ENCODE results near the gene HOXA1. TPM values are rescaled to one million over a fixed set of nuclear protein-coding genes. Genes with fewer than 3 reads are reported as not detected.
"Not testable (repeated sequence)": the region's sequence is repeated elsewhere in the genome, so short reads cannot be mapped to it uniquely, and the experiment has no call there.

The HOXA1 gene
- polyA plus RNA-seq, 2 donors, result 1.5 to 2.1 TPM

DNA sequence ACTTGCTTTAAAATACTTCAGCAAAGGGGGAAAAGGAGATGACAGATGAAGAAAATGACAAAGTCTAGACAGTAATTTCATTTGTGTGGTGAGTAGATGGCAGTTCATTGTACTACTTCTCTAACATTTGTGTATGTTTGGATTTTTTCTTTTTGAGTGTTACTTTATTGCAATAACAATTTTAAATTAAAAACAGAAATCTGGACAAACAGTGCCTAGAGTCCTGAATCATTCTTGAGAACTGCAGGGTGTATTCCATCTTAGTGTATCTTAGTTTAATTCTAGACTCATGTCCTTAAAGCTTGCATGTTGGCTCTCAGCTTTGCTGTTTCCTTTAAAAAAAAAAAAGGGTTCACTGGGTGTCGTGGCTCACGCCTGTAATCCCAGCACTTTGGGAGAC, 31.1 kb downstream of the HOXA1 start:
- no peak overlapping the region for H3K4me3 ChIP-seq (ENCODE audit: low read depth in 1 of 2, low read length in 2 of 2)
- no peaks in the 10 kb centered on the region for H3K27me3 ChIP-seq (ENCODE audit: control insufficient read depth in 1 of 2, insufficient read depth in 2 of 2, low read length in 2 of 2)
- WGBS, 2 donors, result 69 to 88% methylated on average over 2 of the region's 2 CpGs
- H3K36me3 ChIP-seq (ENCODE audit: control insufficient read depth in 2 of 2, insufficient read depth in 2 of 2, low read length in 1 of 2), result no peaks in the 10 kb centered on the region
- no peak overlapping the region for H3K27ac ChIP-seq (ENCODE audit: low read depth in 2 of 2, low read length in 1 of 2)
- no peaks in the 10 kb centered on the region for H3K4me1 ChIP-seq (ENCODE audit: control insufficient read depth in 2 of 2, insufficient read depth in 2 of 2, low read length in 1 of 2)
- H3K9me3 ChIP-seq (ENCODE audit: control insufficient read depth in 2 of 2, insufficient read depth in 1 of 2, low read depth in 1 of 2, low read length in 1 of 2), result no peaks in the 10 kb centered on the region

DNA sequence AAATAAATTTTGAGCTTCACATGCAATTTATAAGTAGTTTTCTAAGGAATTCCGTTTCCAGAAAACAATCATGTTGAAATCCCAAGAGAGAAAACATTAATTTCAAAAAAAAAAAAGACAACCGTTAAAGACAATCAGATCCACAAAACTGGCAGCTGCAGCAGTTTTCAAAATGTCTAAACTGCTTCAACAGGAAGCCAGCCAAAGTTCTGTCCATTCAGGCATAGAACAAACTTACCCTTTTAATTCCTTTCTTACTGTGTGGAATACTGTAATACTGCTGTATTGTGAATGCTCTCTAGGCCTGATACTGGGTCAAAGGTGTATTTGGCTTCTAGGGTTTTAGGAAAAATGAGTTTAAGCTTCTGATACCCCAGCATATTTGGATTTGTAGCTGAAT, 31.6 kb downstream of the HOXA1 start:
- Histone ChIP-seq H3K36me3 (ENCODE audit: control insufficient read depth in 2 of 2, insufficient read depth in 2 of 2, low read length in 1 of 2) (no peaks in the 10 kb centered on the region), H3K4me1 (ENCODE audit: control insufficient read depth in 2 of 2, insufficient read depth in 2 of 2, low read length in 1 of 2) (no peaks in the 10 kb centered on the region), H3K9me3 (ENCODE audit: control insufficient read depth in 2 of 2, insufficient read depth in 1 of 2, low read depth in 1 of 2, low read length in 1 of 2) (no peaks in the 10 kb centered on the region), H3K27ac (ENCODE audit: low read depth in 2 of 2, low read length in 1 of 2) (no peak overlapping the region), H3K27me3 (ENCODE audit: control insufficient read depth in 1 of 2, insufficient read depth in 2 of 2, low read length in 2 of 2) (no peaks in the 10 kb centered on the region), H3K4me3 (ENCODE audit: low read depth in 1 of 2, low read length in 2 of 2) (no peak overlapping the region)
- 17 to 40% methylated on average over 2 of the region's 2 CpGs for WGBS, 2 donors

DNA sequence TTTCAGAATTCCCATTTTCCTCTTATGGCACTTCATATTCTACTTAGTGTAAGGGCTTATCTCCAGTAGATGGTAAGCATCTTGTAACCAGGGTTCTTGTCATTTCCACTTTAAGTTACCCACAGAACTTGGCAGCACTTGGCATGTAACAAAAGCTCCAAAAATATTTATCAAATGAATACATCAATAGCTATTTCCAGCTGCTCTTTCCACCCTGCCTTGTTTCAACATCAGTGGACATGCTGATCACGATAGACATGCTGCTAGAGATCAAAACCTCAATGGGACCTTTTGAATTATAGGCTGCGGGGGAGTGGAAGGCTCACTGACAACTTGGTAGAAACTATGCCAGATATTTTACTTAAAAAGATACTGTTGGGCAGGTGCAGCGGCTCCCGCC, 32.9 kb downstream of the HOXA1 start:
- 89 to 90% methylated on average over 4 of the region's 4 CpGs for WGBS, 2 donors
- Histone ChIP-seq H3K36me3 (ENCODE audit: control insufficient read depth in 2 of 2, insufficient read depth in 2 of 2, low read length in 1 of 2) (no peaks in the 10 kb centered on the region), H3K4me3 (ENCODE audit: low read depth in 1 of 2, low read length in 2 of 2) (no peak overlapping the region), H3K27ac (ENCODE audit: low read depth in 2 of 2, low read length in 1 of 2) (no peak overlapping the region), H3K9me3 (ENCODE audit: control insufficient read depth in 2 of 2, insufficient read depth in 1 of 2, low read depth in 1 of 2, low read length in 1 of 2) (no peaks in the 10 kb centered on the region), H3K27me3 (ENCODE audit: control insufficient read depth in 1 of 2, insufficient read depth in 2 of 2, low read length in 2 of 2) (no peaks in the 10 kb centered on the region), H3K4me1 (ENCODE audit: control insufficient read depth in 2 of 2, insufficient read depth in 2 of 2, low read length in 1 of 2) (no peaks in the 10 kb centered on the region)

DNA sequence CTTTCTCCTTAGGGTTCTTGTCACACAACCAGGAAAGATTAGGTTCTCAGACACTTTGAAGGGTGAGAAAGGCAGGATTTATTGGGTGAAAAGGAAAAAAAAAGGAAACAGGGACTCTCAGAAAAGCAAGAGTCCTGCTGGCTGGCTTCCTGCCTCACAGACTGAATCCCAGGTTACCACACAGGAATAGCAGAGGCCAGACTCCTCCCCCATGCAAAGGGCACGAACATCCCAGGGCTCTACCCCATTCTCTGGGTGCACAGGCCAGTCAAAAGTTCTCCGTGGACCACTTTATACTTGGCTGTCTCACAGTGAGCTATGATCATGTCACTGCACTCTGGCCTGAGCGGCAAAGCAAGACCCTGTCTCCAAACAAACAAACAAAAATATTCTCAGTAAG, 42.6 kb downstream of the HOXA1 start:
- Histone ChIP-seq H3K27me3 (ENCODE audit: control insufficient read depth in 1 of 2, insufficient read depth in 2 of 2, low read length in 2 of 2) (no peaks in the 10 kb centered on the region), H3K4me1 (ENCODE audit: control insufficient read depth in 2 of 2, insufficient read depth in 2 of 2, low read length in 1 of 2) (no peaks in the 10 kb centered on the region), H3K27ac (ENCODE audit: low read depth in 2 of 2, low read length in 1 of 2) (no peak overlapping the region), H3K36me3 (ENCODE audit: control insufficient read depth in 2 of 2, insufficient read depth in 2 of 2, low read length in 1 of 2) (no peaks in the 10 kb centered on the region), H3K4me3 (ENCODE audit: low read depth in 1 of 2, low read length in 2 of 2) (no peak overlapping the region), H3K9me3 (ENCODE audit: control insufficient read depth in 2 of 2, insufficient read depth in 1 of 2, low read depth in 1 of 2, low read length in 1 of 2) (no peaks in the 10 kb centered on the region)
- WGBS, 2 donors, result 54 to 55% methylated on average over 3 of the region's 3 CpGs

DNA sequence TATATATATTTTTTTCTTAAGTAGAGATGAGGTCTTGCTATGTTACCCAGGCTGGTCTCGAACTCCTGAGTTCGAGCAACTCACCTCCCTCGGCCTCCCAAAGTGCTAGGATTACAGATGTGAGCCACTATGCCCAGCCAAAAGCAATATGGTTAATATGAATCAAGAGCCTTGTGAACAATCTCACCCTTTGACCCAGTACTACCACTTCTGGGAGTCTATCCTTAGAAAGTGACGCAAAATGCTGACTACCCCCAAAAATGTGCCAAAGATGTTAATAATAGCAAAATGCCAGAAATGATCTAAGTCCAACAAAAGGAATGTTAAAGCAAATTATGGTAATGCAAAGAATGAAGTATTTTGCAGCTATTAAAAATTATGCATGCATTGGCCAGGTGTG, 44.3 kb downstream of the HOXA1 start:
- WGBS, 2 donors, result 91 to 94% methylated on average over 4 of the region's 4 CpGs
- H3K27ac ChIP-seq (ENCODE audit: low read depth in 2 of 2, low read length in 1 of 2), result no peak overlapping the region
- H3K4me3 ChIP-seq (ENCODE audit: low read depth in 1 of 2, low read length in 2 of 2), result no peak overlapping the region
- no peaks in the 10 kb centered on the region for H3K27me3 ChIP-seq (ENCODE audit: control insufficient read depth in 1 of 2, insufficient read depth in 2 of 2, low read length in 2 of 2)
- no peaks in the 10 kb centered on the region for H3K36me3 ChIP-seq (ENCODE audit: control insufficient read depth in 2 of 2, insufficient read depth in 2 of 2, low read length in 1 of 2)
- H3K4me1 ChIP-seq (ENCODE audit: control insufficient read depth in 2 of 2, insufficient read depth in 2 of 2, low read length in 1 of 2), result no peaks in the 10 kb centered on the region
- no peaks in the 10 kb centered on the region for H3K9me3 ChIP-seq (ENCODE audit: control insufficient read depth in 2 of 2, insufficient read depth in 1 of 2, low read depth in 1 of 2, low read length in 1 of 2)

DNA sequence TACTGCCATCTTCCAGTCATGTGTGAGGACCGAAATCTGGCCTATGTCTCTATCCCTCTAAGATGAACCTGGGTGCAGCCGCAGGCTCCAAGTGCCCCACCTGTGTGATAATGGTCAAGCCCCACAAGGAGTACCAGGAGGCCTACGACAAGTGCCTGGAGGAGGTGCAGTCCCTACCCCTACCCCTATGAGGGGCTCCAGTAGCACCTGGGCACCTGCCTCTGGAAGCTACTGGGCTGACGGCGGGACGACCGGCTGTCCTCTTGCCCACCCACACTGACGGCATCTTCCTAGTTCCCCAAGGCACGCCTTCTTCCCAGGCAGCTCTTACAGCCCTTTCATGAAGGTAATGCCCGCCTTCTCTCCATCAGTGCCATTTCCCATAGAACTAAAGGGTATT, 47.4 kb downstream of the HOXA1 start:
- Histone ChIP-seq H3K4me1 (ENCODE audit: control insufficient read depth in 2 of 2, insufficient read depth in 2 of 2, low read length in 1 of 2) (no peaks in the 10 kb centered on the region), H3K27ac (ENCODE audit: low read depth in 2 of 2, low read length in 1 of 2) (no peak overlapping the region), H3K9me3 (ENCODE audit: control insufficient read depth in 2 of 2, insufficient read depth in 1 of 2, low read depth in 1 of 2, low read length in 1 of 2) (no peaks in the 10 kb centered on the region), H3K36me3 (ENCODE audit: control insufficient read depth in 2 of 2, insufficient read depth in 2 of 2, low read length in 1 of 2) (no peaks in the 10 kb centered on the region), H3K4me3 (ENCODE audit: low read depth in 1 of 2, low read length in 2 of 2) (no peak overlapping the region), H3K27me3 (ENCODE audit: control insufficient read depth in 1 of 2, insufficient read depth in 2 of 2, low read length in 2 of 2) (no peaks in the 10 kb centered on the region)
- 92 to 95% methylated on average over 10 of the region's 10 CpGs for WGBS, 2 donors

DNA sequence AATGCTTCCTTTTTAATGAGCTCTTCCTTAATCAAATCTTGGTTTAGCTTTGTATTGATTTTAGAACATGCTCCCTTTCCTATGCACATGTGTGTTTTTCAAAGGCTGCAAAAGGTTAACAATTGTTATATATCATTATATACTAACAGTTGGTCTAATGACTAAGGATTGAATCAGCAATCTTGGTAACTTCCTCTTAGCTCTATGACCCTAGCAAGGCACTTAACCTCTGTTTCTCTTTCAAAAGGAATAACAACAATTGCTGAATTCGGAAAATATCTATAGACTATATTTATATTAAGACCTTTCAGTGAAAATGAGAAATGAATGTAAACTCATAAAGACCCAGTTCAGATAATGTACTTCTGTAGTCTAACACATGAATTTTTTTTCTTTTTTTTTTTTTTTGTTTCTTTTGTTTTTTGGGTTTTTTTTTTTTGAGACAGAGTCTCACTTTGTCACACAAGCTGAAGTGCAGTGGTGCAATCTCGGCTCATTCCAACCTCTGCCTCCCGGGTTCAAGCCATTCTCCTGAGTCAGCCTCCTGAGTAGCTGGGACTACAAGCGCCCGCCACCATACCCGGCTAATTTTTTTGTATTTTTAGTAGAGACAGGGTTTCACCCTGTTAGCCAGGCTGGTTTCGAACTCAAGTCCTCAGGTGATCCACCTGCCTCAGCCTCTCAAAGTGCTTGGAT, 48.8 kb downstream of the HOXA1 start:
- Histone ChIP-seq H3K27me3 (ENCODE audit: control insufficient read depth in 1 of 2, insufficient read depth in 2 of 2, low read length in 2 of 2) (no peaks in the 10 kb centered on the region), H3K4me1 (ENCODE audit: control insufficient read depth in 2 of 2, insufficient read depth in 2 of 2, low read length in 1 of 2) (no peaks in the 10 kb centered on the region), H3K9me3 (ENCODE audit: control insufficient read depth in 2 of 2, insufficient read depth in 1 of 2, low read depth in 1 of 2, low read length in 1 of 2) (no peaks in the 10 kb centered on the region), H3K27ac (ENCODE audit: low read depth in 2 of 2, low read length in 1 of 2) (no peak overlapping the region), H3K36me3 (ENCODE audit: control insufficient read depth in 2 of 2, insufficient read depth in 2 of 2, low read length in 1 of 2) (no peaks in the 10 kb centered on the region), H3K4me3 (ENCODE audit: low read depth in 1 of 2, low read length in 2 of 2) (no peak overlapping the region)
- 80 to 85% methylated on average over 7 of the region's 7 CpGs for WGBS, 2 donors

DNA sequence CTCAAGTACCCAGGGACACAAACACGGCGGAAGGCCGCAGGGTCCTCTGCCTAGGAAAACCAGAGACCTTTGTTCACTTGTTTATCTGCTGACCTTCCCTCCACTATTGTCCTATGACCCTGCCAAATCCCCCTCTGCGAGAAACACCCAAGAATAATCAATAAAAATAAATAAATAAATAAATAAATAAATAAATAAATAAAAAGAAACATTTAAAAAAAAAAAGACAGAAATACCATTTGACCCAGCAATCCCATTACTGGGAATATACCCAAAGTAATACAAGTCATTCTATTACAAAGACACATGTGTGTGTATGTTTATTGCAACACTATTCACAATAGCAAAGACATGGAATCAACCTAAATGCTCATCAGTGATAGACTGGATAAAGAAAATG, 49.8 kb downstream of the HOXA1 start:
- H3K36me3 ChIP-seq (ENCODE audit: control insufficient read depth in 2 of 2, insufficient read depth in 2 of 2, low read length in 1 of 2); H3K27me3 ChIP-seq (ENCODE audit: control insufficient read depth in 1 of 2, insufficient read depth in 2 of 2, low read length in 2 of 2); H3K27ac ChIP-seq (ENCODE audit: low read depth in 2 of 2, low read length in 1 of 2); H3K4me1 ChIP-seq (ENCODE audit: control insufficient read depth in 2 of 2, insufficient read depth in 2 of 2, low read length in 1 of 2); H3K4me3 ChIP-seq (ENCODE audit: low read depth in 1 of 2, low read length in 2 of 2); H3K9me3 ChIP-seq (ENCODE audit: control insufficient read depth in 2 of 2, insufficient read depth in 1 of 2, low read depth in 1 of 2, low read length in 1 of 2): not testable (repeated sequence)
- 38% methylated on average over 1 of the region's 4 CpGs; no CpG with 5 or more reads in 1 of the 2 donors for WGBS, 2 donors

DNA sequence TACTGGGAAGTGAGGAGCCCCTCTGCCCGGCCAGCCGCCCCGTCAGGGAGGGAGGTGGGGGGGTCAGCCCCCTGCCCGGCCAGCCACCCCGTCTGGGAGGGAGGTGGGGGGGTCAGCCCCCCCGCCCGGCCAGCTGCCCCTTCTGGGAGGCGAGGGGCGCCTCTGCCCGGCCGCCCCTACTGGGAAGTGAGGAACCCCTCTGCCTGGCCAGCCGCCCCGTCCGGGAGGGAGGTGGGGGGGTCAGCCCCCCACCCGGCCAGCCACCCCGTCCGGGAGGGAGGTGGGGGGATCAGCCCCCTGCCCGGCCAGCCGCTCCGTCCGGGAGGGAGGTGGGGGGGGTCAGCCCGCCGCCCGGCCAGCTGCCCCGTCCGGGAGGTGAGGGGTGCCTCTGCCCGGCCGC, 50.7 kb downstream of the HOXA1 start:
- H3K9me3 ChIP-seq (ENCODE audit: control insufficient read depth in 2 of 2, insufficient read depth in 1 of 2, low read depth in 1 of 2, low read length in 1 of 2); H3K27ac ChIP-seq (ENCODE audit: low read depth in 2 of 2, low read length in 1 of 2); H3K4me1 ChIP-seq (ENCODE audit: control insufficient read depth in 2 of 2, insufficient read depth in 2 of 2, low read length in 1 of 2); H3K36me3 ChIP-seq (ENCODE audit: control insufficient read depth in 2 of 2, insufficient read depth in 2 of 2, low read length in 1 of 2); H3K27me3 ChIP-seq (ENCODE audit: control insufficient read depth in 1 of 2, insufficient read depth in 2 of 2, low read length in 2 of 2); H3K4me3 ChIP-seq (ENCODE audit: low read depth in 1 of 2, low read length in 2 of 2): not testable (repeated sequence)
- WGBS, 2 donors, result 90 to 94% methylated on average over 2 to 28 of the region's 28 CpGs

Data from esophagus (tissue), 2 donors.